GM21619 (cell line): ENCODE results near the gene PAFAH1B1.

ENCODE experiments used
- ATAC-seq: cut with Tn5 transposase; IDR thresholded peaks from one replicate; pipeline ENCODE4 v1.9.1; 2021; ENCODE audit not compliant: unreplicated experiment

Gene PAFAH1B1

GRCh38 chr17:2713881-2714280 is 120.4 kb downstream of the PAFAH1B1 start:
- no peak for ATAC-seq

- no peak for ATAC-seq
Observed at GRCh38 chr17:2716649-2717048, 123.2 kb downstream of the PAFAH1B1 start.

GRCh38 chr17:2718150-2718938 is 124.9 kb downstream of the PAFAH1B1 start:
- no peak for ATAC-seq

GRCh38 chr17:2719861-2720260 is 126.4 kb downstream of the PAFAH1B1 start:
- no peak for ATAC-seq

GRCh38 chr17:2721603-2722002 is 128.1 kb downstream of the PAFAH1B1 start:
- no peak for ATAC-seq

- ATAC-seq: no peak
Observed at GRCh38 chr17:2722611-2723010, 129.2 kb downstream of the PAFAH1B1 start.

DNA sequence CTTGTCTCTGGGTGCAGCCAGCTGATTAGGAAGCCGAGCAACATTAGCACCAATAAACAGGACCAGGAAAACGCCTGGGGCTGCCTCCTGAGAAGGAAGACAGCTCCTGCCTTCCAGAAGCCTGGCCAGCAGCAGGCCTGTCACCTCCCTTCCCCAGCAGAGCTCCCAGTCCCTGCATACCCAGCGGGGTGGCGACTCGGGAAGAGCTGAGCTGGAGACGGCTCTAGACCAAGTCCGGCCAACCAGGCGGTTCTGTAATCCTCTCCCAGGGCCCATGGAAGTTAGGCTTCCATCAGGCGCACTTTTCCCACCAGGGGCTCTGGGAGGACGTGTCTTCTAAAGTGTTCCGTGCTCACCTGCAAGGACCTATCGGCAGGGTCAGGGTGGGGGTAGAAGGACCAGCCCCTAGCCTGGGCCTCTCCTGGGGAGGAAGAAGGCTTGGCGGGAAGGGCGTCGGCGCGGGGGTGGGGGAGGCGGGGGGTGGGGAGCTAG is 130.1 kb downstream of the PAFAH1B1 start:
- ATAC-seq: no peak

DNA sequence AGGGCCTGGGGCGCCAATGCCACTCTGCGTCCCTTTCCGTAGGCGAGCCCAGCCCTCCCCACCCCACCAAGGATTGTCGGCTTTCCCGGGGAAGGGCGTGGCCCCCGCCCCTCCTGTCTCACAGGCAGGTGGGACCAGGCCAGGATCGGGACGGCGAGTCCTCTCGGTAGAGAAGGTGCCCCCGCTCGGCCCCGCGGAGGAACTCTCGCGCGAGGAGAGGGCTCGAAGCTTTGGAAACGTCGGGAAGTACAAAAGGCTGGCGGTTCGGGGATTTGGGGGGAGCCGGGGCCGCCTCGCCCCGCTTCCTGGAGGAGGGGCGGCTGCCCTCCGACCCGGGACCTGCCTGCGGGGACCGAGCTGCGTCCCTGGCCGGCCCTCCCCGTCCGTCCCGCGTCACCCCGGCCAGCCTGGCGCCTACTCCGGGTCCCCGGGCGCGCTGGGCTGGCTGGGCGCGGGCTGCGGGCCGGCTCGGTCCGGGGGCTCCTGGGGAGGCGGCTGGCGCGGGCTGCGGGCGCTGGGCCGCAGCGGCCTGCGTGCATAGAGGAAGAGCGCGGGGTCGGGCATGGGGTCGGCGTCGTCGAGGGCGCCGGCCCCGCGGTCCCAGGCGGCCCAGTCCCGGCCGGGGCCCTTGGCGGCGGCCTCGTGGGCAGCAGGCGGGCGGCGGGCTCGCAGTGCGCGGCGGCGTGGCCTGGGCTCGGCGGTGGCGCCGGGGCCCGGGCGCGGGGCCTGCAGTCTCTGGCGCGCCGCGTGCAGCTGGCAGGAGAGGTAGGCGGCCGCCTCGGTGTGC is 130.7 kb downstream of the PAFAH1B1 start:
- ATAC-seq: no peak

DNA sequence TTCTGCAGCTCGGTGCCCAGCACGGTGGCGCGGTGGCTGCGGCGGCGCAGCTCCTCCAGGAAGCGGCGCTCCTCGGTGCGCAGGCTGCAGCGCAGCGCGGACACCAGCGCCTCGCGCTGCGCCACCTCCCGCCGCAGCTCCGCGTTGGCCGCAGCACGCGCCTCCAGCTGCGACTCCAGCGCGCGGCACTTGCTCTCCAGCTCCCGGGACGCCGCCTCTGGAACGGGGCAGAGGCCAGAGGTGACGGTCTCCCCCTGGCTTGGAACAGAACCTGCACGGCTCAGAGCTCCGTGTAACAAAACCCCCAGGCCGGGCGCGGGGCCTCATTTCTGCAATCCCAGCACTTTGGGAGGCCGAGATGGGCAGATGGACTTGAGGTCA is 131.3 kb downstream of the PAFAH1B1 start:
- ATAC-seq: no peak

GRCh38 chr17:2730764-2731353 is 137.4 kb downstream of the PAFAH1B1 start:
- no peak for ATAC-seq

DNA sequence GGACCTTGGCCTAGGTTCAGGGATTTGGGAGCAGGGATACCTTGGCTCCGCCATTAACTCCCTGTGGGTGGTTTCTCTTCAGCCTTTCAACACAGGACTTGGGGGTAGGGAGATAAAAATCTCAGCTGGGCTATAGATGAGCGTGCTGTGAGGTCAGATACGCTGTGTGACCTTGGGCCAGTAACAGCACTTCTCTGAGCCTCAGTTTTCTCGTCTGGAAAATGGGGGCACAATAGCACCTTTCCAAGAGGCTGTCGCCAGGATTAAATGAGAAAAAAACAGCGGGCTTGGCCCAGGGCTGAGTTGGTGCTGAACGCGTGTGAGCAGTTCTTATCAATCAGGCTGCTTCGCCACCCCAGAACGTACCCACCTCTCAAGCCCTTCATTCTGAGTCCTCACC is 138.4 kb downstream of the PAFAH1B1 start:
- no peak for ATAC-seq

- no peak for ATAC-seq
Observed at GRCh38 chr17:2734939-2735338, 141.5 kb downstream of the PAFAH1B1 start.
